ENCODE measurements around the gene DHRS4L2. TPM values are rescaled to one million over a fixed set of nuclear protein-coding genes. Genes with fewer than 3 reads are reported as not detected.

The DHRS4L2 gene
- total RNA-seq = 9.4 and 12.6 TPM in 2 replicates

GRCh38 chr14:23988607-23989363 lies at the start of gene DHRS4L2:
Gene DHRS4L2, plus strand, starts transcription at chr14:23988929. Its CDS starts 19 bp downstream, at chr14:23988948.

GRCh38 chr14:23953464-23954278 lies 35.1 kb upstream of the DHRS4L2 start, which contains the start of gene DHRS4:
Gene DHRS4, plus strand, starts transcription at chr14:23953770. Its CDS starts 19 bp downstream, at chr14:23953789.

GRCh38 chr14:24051789-24052655 lies 63.3 kb downstream of the DHRS4L2 start, which contains the start of gene CARMIL3:
Gene CARMIL3, plus strand, starts transcription at chr14:24052009. Its CDS starts 145 bp downstream, at chr14:24052154.

Other genes with a start within 250 kb of the DHRS4L2 start
- gene DHRS4, start 35.2 kb upstream of the DHRS4L2 start, total RNA-seq = 41.6 and 45.1 TPM in 2 replicates
- gene CARMIL3, start 63.1 kb downstream of the DHRS4L2 start, total RNA-seq = under 0.01 TPM in 2 replicates
- gene CPNE6, start 82.6 kb downstream of the DHRS4L2 start, total RNA-seq = not detected in 2 replicates
- 20.4 and 23.9 TPM in 2 replicates for gene PCK2, start 105.4 kb downstream of the DHRS4L2 start, total RNA-seq
- gene DCAF11, start 125.8 kb downstream of the DHRS4L2 start, total RNA-seq = 88.3 and 88.7 TPM in 2 replicates
- gene NRL, start 126.0 kb downstream of the DHRS4L2 start, total RNA-seq = 1.6 and 2.0 TPM in 2 replicates
- gene FITM1, start 141.7 kb downstream of the DHRS4L2 start, total RNA-seq = 0.39 and 1.7 TPM in 2 replicates
- 22.4 and 72.6 TPM in 2 replicates for gene PSME1, start 147.3 kb downstream of the DHRS4L2 start, total RNA-seq
- gene EMC9, start 152.7 kb downstream of the DHRS4L2 start, total RNA-seq = 11.4 and 13.6 TPM in 2 replicates
- 32.6 and 48.4 TPM in 2 replicates for gene PSME2, start 157.7 kb downstream of the DHRS4L2 start, total RNA-seq
- gene RNF31, start 158.6 kb downstream of the DHRS4L2 start, total RNA-seq = 75.4 and 87.3 TPM in 2 replicates
- 42.4 and 46.6 TPM in 2 replicates for gene IRF9, start 172.3 kb downstream of the DHRS4L2 start, total RNA-seq
- gene REC8, start 183.2 kb downstream of the DHRS4L2 start, total RNA-seq = 14.2 and 15.7 TPM in 2 replicates
- gene IPO4, start 199.9 kb downstream of the DHRS4L2 start, total RNA-seq = 20.4 and 36.2 TPM in 2 replicates
- gene TM9SF1, start 206.5 kb downstream of the DHRS4L2 start, total RNA-seq = 73.8 and 74.5 TPM in 2 replicates
- 0.54 TPM in 1 of 2 replicates, not detected in the other for gene TSSK4, start 216.8 kb downstream of the DHRS4L2 start, total RNA-seq
- 20.5 and 22.0 TPM in 2 replicates for gene CHMP4A, start 224.6 kb downstream of the DHRS4L2 start, total RNA-seq
- 15.3 and 15.6 TPM in 2 replicates for gene MDP1, start 227.1 kb downstream of the DHRS4L2 start, total RNA-seq
- 99.8 and 112 TPM in 2 replicates for gene NEDD8, start 243.4 kb downstream of the DHRS4L2 start, total RNA-seq
- gene GMPR2, start 244.0 kb downstream of the DHRS4L2 start, total RNA-seq = 79.6 and 117 TPM in 2 replicates